Small intestine (tissue), 7 donors: Measurements from ENCODE around the gene OR1A1. TPM values are rescaled to one million over a fixed set of nuclear protein-coding genes. Genes with fewer than 3 reads are reported as not detected.
"Not testable (repeated sequence)": the region's sequence is repeated elsewhere in the genome, so short reads cannot be mapped to it uniquely, and the experiment has no call there.

Experiments
- DNase-seq, 2 donors: peaks; one replicate each; pipeline versions ENCODE4 v3.0.0 to v3.0.0-alpha.2; 2013
- FAIRE-seq: peaks from 2 replicates; lab custom pipeline; 2012; peaks lifted over from hg19 to GRCh38; lab: Jason Lieb, UNC
- H3K27ac ChIP-seq, 3 donors: one replicate each; pipeline ENCODE4 v1.5.1; 2013; ENCODE audit warnings: low read length in 2 of 3, mild to moderate bottlenecking in 2 of 3, control low read depth in 1 of 3, inconsistent platforms in 1 of 3, low read depth in 1 of 3, moderate library complexity in 1 of 3
- H3K27me3 ChIP-seq, 3 donors: one replicate each; pipeline ENCODE4 v1.6.1; 2013; ENCODE audit warnings: low read length in 3 of 3, inconsistent platforms in 1 of 3; ENCODE audit not compliant: control insufficient read depth in 3 of 3, insufficient read depth in 3 of 3
- H3K36me3 ChIP-seq, 3 donors: one replicate each; pipeline ENCODE4 v1.6.1; 2013; ENCODE audit warnings: low read length in 3 of 3, inconsistent platforms in 1 of 3, low read depth in 1 of 3, mild to moderate bottlenecking in 1 of 3, moderate library complexity in 1 of 3; ENCODE audit not compliant: control insufficient read depth in 3 of 3, insufficient read depth in 2 of 3
- H3K4me1 ChIP-seq, 3 donors: one replicate each; pipeline ENCODE4 v1.6.1; 2013; ENCODE audit warnings: low read length in 2 of 3, inconsistent platforms in 1 of 3, low read depth in 1 of 3, mild to moderate bottlenecking in 1 of 3, moderate library complexity in 1 of 3; ENCODE audit not compliant: control insufficient read depth in 3 of 3, insufficient read depth in 2 of 3
- H3K4me3 ChIP-seq, 3 donors: one replicate each; pipeline ENCODE4 v1.5.1; 2013; ENCODE audit warnings: low read length in 3 of 3, control low read depth in 1 of 3, inconsistent platforms in 1 of 3, low read depth in 1 of 3, mild to moderate bottlenecking in 1 of 3, moderate library complexity in 1 of 3
- H3K9me3 ChIP-seq, 2 donors: one replicate each; pipeline ENCODE4 v1.6.1; 2013; ENCODE audit warnings: low read depth in 1 of 2, low read length in 1 of 2; ENCODE audit not compliant: control insufficient read depth in 2 of 2, insufficient read depth in 1 of 2
- WGBS, 3 donors: extraction: QIAGEN DNeasy Blood & Tissue Kit; methylation state at CpG; one replicate each; pipeline ENCODE4 v1.1.7; 2013; 5-methylcytosine and 5-hydroxymethylcytosine counted together
- polyA plus RNA-seq, 4 donors: library from polyadenylated mRNA; stranded (reverse) in 3 of 4; unstranded in 1 of 4; fragments of 200-250 nt in 3 of 4; fragments of 120-200 nt in 1 of 4; gene quantifications; one replicate each; pipeline versions ENCODE4 v1.2.1 to v1.2.3, GENCODE V29; 2013
- donor health status: healthy with polysubstance abuse.
- donor health status: control.
- donor health status: control.
- donor health status: Bipolar disorder and iron deficiency.
- donor health status: healthy.

The OR1A1 gene
- polyA plus RNA-seq, 4 donors, result not detected

DNA sequence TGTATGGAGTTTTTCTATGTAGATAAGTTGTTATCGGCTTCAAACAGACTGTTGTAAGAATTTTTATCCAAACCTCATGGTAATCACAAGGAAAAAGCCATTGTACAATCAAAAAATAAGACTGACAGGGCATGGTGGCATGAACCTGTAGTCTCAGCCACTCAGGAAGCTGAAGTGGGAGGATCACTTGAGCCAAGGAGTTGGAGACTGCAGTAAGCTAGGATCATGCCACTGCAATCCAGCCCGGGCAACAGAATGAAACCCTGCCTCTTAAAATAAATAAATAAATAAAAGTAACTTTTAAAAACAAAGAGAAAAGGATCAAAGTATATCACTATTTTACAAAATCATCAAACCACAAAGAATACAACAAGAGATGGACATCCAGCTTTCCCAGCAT lies 14.4 kb downstream of the OR1A1 start:
- Histone ChIP-seq H3K4me1 (no peaks in the 10 kb centered on the region), H3K9me3 (no peaks in the 10 kb centered on the region), H3K4me3 (no peak overlapping the region), H3K27me3 (no peaks in the 10 kb centered on the region), H3K36me3 (no peaks in the 10 kb centered on the region), H3K27ac (no peak overlapping the region)
- DNase-seq (no peak), FAIRE-seq (no peak)
- WGBS, 3 donors, result 82 to 93% (median 90%) methylated on average over 2 of the region's 2 CpGs

DNA sequence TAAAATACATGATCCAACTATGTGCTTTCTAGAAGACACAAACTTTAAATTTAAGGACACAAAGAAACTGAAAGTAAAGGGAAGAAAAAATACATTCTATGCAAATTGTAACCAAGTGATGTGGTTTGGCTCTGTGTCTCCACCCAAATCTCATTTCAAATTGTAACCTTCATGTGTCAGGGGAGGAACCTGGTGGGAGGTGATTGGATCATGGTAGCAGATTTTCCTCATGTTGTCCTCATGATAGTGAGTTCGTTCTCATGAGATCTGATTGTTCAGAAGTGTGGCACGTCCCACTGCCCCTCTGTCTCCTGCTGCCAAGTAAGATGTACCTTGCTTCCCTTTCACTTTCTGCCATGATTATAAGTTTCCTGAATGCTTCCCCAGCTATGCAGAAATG lies 15.0 kb downstream of the OR1A1 start:
- no peak for DNase-seq
- H3K4me3 ChIP-seq, result no peak overlapping the region

DNA sequence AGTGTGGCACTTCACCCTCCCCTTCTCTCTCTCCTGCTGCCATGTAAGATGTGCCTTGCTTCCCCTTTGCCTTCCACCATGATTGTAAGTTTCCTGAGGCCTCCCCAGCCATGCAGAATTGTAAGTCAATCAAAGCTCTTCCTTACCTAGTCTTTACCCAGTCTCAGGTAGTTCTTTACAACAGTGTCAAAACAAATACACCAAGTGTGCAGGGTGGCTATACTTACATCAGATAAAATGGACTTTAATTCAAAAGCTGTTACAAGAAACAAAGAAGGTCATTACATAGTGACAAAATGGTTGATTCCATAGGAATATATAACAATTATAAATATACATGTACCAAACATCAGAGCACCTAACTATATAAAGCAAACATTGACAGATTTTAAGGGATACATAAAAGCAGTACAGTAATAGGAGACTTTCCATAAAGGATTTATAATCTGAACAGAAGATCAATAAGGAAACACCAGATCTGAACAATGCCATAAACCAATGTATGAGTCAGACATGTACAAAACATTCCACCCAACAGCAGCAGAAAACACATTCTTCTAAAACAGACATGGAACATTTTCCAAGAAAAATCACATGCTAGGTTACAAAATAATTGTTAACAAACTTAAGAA lies 17.4 kb downstream of the OR1A1 start:
- H3K27me3 ChIP-seq, DNase-seq, H3K4me3 ChIP-seq, H3K36me3 ChIP-seq, H3K27ac ChIP-seq, H3K9me3 ChIP-seq, H3K4me1 ChIP-seq: not testable (repeated sequence)
- FAIRE-seq, result peak; percentile 79

More for the DNA sequence above, 15.0 kb downstream of the OR1A1 start:
- Histone ChIP-seq H3K27me3 (no peaks in the 10 kb centered on the region), H3K27ac (no peak overlapping the region), H3K9me3 (no peaks in the 10 kb centered on the region), H3K36me3 (no peaks in the 10 kb centered on the region), H3K4me1 (no peaks in the 10 kb centered on the region)
- no peak for FAIRE-seq
- 46 to 55% (median 49%) methylated on average over 2 of the region's 2 CpGs for WGBS, 3 donors

DNA sequence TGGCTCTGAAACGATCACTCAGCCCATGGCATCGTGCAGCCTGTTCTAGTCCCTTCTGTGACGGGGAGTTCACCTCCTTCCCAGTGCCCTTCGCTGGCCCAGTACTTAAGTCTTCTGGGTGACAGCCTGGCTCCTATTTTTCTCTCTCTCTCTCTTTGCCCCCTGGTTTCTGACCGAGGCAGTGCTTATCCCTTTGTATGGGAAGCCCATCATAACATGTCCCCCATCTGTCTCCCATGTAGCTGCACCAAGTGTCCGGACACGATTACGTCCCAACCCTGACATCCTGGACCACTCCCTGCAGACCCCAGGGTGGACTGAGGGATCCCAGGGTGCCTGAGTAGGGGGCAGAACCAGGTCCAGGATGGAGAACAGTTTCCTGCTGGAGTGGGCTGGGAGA lies 24.8 kb downstream of the OR1A1 start:
- not testable (repeated sequence) for FAIRE-seq, H3K36me3 ChIP-seq, H3K4me3 ChIP-seq, H3K27ac ChIP-seq, H3K27me3 ChIP-seq, H3K9me3 ChIP-seq, DNase-seq, H3K4me1 ChIP-seq
- 79 to 85% (median 81%) methylated on average over 6 to 8 of the region's 8 CpGs for WGBS, 3 donors

DNA sequence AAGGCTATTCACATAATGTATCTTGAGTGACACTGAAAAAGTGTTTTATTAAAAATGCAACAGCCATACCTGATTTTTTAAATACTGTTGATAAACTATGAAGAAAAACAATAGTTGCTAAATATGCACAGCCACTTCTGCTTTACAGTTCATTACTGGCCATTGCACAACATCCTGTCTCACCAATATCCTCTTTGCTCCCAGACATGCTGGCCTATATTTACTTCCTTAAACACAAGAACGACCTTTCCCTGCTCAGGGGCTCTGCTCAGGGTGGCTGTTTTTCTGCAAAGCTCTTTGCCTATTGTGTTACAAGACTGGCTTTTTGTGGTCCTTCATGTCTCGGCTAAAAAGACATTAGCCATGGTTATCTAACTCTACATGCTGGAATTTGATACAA lies 31.2 kb downstream of the OR1A1 start:
- H3K36me3 ChIP-seq, H3K27ac ChIP-seq, H3K4me1 ChIP-seq, H3K9me3 ChIP-seq, H3K4me3 ChIP-seq, H3K27me3 ChIP-seq, FAIRE-seq: not testable (repeated sequence)
- WGBS, 3 donors, result 0 to 2% (median 0%) methylated on average over 1 of the region's 2 CpGs
- peak in 1 of 2 donors; percentile 8 for DNase-seq

DNA sequence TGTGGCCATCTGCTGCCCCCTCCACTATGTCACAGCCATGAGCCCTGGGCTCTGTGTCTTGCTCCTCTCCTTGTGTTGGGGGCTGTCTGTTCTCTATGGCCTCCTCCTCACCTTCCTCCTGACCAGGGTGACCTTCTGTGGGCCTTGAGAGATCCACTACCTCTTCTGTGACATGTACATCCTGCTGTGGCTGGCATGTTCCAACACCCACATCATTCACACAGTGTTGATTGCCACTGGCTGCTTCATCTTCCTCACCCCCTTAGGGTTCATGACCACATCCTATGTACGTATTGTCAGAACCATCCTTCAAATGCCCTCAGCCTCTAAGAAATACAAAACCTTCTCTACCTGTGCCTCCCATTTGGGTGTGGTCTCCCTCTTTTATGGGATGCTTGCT lies 33.6 kb downstream of the OR1A1 start:
- not testable (repeated sequence) for H3K4me3 ChIP-seq, H3K36me3 ChIP-seq, FAIRE-seq, DNase-seq, H3K9me3 ChIP-seq, H3K27ac ChIP-seq, H3K27me3 ChIP-seq, H3K4me1 ChIP-seq
- WGBS, 3 donors, result no CpG with 5 or more reads among the region's 1 CpG

DNA sequence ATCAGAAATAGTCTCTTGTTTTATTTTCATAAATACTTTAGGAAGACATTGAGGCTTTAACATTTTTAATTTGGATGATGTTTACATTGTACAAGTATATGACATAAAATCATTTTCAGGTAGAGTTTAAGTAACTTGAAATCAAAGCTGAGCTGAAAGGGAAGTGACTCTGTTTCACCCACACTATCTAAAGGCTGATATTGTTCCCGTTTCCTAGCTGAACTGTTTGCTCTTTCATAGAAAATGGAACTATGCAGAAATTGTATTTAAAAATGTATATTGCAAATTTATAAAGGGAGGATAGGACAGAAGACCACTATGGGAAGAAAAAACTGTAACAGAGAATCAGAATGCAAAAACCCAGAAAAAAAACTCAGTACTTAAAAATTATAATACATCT lies 37.4 kb downstream of the OR1A1 start:
- 25 to 34% (median 27%) methylated on average over 1 of the region's 1 CpG for WGBS, 3 donors
- H3K4me3 ChIP-seq, H3K9me3 ChIP-seq, H3K27me3 ChIP-seq, H3K4me1 ChIP-seq, DNase-seq, H3K27ac ChIP-seq, H3K36me3 ChIP-seq: not testable (repeated sequence)
- FAIRE-seq, result peak; percentile 95

DNA sequence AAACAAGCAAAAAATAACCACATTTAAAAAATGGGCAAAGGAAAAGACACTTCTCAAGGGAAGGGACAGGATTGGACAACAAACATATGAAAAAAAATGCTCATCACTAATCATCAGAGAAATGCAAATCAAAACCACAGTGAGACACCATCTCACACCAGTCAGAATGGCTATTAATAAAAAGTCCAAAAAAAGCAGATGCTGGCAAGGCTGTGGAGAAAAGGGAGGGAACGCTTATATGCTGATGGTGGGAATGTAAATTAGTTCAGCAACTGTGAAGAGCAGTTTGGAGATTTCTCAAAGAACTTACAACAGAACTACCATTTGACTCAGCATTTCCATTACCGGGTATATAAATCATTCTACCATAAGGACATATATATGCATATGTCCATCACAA lies 41.5 kb downstream of the OR1A1 start:
- FAIRE-seq, H3K36me3 ChIP-seq, H3K9me3 ChIP-seq, DNase-seq, H3K27ac ChIP-seq, H3K4me3 ChIP-seq, H3K4me1 ChIP-seq, H3K27me3 ChIP-seq: not testable (repeated sequence)
- 83 to 100% (median 100%) methylated on average over 1 of the region's 2 CpGs for WGBS, 3 donors

DNA sequence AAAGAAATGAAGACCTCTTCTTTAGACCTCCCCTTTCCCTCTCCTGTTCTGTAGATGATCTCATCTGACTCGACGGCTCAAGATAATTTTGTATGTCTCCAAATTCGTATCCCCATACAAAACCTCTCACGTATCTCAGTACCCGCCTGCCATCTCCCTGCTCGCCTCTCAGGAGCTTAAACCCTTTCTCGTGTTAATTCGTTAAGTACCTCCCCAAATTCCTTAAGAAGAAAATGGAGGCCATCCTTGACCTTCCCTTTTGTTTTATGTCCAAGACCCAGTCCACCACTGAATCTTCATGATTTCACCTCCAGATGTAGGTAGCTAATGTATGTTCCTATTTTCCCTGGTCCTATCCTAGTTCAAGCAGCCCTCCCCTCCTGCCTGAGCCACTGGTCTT lies 49.1 kb downstream of the OR1A1 start:
- Histone ChIP-seq H3K4me3 (no peak overlapping the region), H3K36me3 (no peaks in the 10 kb centered on the region), H3K9me3 (no peaks in the 10 kb centered on the region), H3K27me3 (no peaks in the 10 kb centered on the region), H3K27ac (no peak overlapping the region), H3K4me1 (no peaks in the 10 kb centered on the region)
- FAIRE-seq, result no peak
- no peak for DNase-seq
- 87 to 97% (median 93%) methylated on average over 8 of the region's 8 CpGs for WGBS, 3 donors
